ENCODE data around the gene PCDH15. TPM values are rescaled to one million over a fixed set of nuclear protein-coding genes. Genes with fewer than 3 reads are reported as not detected.

PCDH15 gene
- total and polyA plus RNA-seq, 2 of the 8 experiments (the other 6 are each of a cell fraction or from before 2014, with no cell fraction given), result 0.11 TPM; not detected in 1

- H3K36me3 ChIP-seq (ENCODE audit: control insufficient read depth in 2 of 4, insufficient read depth in 4 of 4, low read length in 3 of 4), result no peaks in the 10 kb centered on the region
- no peak overlapping the region for H3K18ac ChIP-seq (ENCODE audit: extremely low read depth, low read length)
- H2BK120ac ChIP-seq (replicated peaks; ENCODE audit: low read depth, low read length), result no peak overlapping the region
- no peak overlapping the region for H4K8ac ChIP-seq (ENCODE audit: extremely low read depth, insufficient read depth, low read length)
- no peaks in the 10 kb centered on the region for H3K79me2 ChIP-seq (ENCODE audit: control insufficient read depth in 1 of 2, insufficient read depth in 2 of 2, low read length in 2 of 2)
- H3K4me3 ChIP-seq (ENCODE audit: extremely low read depth in 1 of 4, insufficient read depth in 2 of 4, low read depth in 3 of 4, low read length in 4 of 4), result no peak overlapping the region
- H3K9me3 ChIP-seq (ENCODE audit: insufficient read depth in 2 of 2, low read depth in 1 of 2, low read length in 1 of 2), result no peaks in the 10 kb centered on the region
- H3K4me2 ChIP-seq (ENCODE audit: insufficient read depth in 1 of 2, low read depth in 2 of 2, low read length in 2 of 2), result no peak overlapping the region
- H2BK12ac ChIP-seq (ENCODE audit: low read depth, low read length), result no peak overlapping the region
- no peak overlapping the region for H2BK20ac ChIP-seq (ENCODE audit: low read length)
- H4K5ac ChIP-seq (ENCODE audit: insufficient read length, low read depth, low read length), result no peak overlapping the region
- H2AK5ac ChIP-seq (ENCODE audit: low read depth, low read length), result no peak overlapping the region
- no peaks in the 10 kb centered on the region for H4K20me1 ChIP-seq (replicated peaks in 1 of 2; ENCODE audit: control insufficient read depth in 1 of 2, insufficient read depth in 2 of 2, low read length in 2 of 2)
- no peak overlapping the region for H4K91ac ChIP-seq (replicated peaks; ENCODE audit: insufficient read length, low read length)
- H3K9ac ChIP-seq (replicated peaks in 1 of 4; ENCODE audit: extremely low read depth in 1 of 4, low read depth in 3 of 4, low read length in 3 of 4), result no peak overlapping the region
- no peak overlapping the region for H3K14ac ChIP-seq (ENCODE audit: insufficient read length)
- H2BK15ac ChIP-seq (ENCODE audit: low read length), result no peak overlapping the region
- H2BK5ac ChIP-seq (ENCODE audit: low read depth, low read length), result no peak overlapping the region
- WGBS, 2 experiments (ENCODE audit: extremely low coverage in 1 of 2, insufficient coverage in 1 of 2, insufficient read length in 1 of 2, insufficient replicate concordance in 2 of 2, low coverage in 1 of 2, low lambda C conversion rate in 2 of 2, missing lambda C conversion rate in 1 of 2), result 94% methylated on average over 2 of the region's 2 CpGs; no CpG with 5 or more reads in 1 of the 2 experiments
- CTCF ChIA-PET (ENCODE audit: partially characterized antibody), result no interaction called here
- no peak for FAIRE-seq
- H3K4me1 ChIP-seq (replicated peaks in 1 of 4; ENCODE audit: control insufficient read depth in 3 of 4, insufficient read depth in 4 of 4, low read length in 3 of 4), result no peaks in the 10 kb centered on the region
- no peak overlapping the region for H3K23ac ChIP-seq (ENCODE audit: insufficient read length)
- DNase-seq (ENCODE audit: low read depth in 1 of 2, low spot score in 2 of 2), result no peak
- no peak overlapping the region for H3K56ac ChIP-seq (replicated peaks; ENCODE audit: insufficient read length, low read depth, low read length)
- no peaks in the 10 kb centered on the region for H3K79me1 ChIP-seq (ENCODE audit: low read depth, low read length)
- H3K4ac ChIP-seq (replicated peaks; ENCODE audit: insufficient read length, low read depth, low read length), result no peak overlapping the region
- POLR2A ChIA-PET (ENCODE audit: partially characterized antibody), result no interaction called here
- no peak overlapping the region for H3K27ac ChIP-seq (ENCODE audit: low read depth, low read length)
- no peak overlapping the region for H2AFZ ChIP-seq (ENCODE audit: low read length)
- H3K27me3 ChIP-seq (replicated peaks in 1 of 4; ENCODE audit: control insufficient read depth in 3 of 4, extremely low read depth in 1 of 4, insufficient read depth in 3 of 4, low read length in 3 of 4), result no peaks in the 10 kb centered on the region
- H3K23me2 ChIP-seq (ENCODE audit: low read depth, low read length), result no peaks in the 10 kb centered on the region
- TF ChIP-seq EGR1 (IDR thresholded peaks at IDR 0.05; ENCODE audit: borderline replicate concordance, low read depth, low read length), result no peak
- TF ChIP-seq MAFK (IDR thresholded peaks at IDR 0.05; ENCODE audit: low read depth, low read length), result no peak
- no peak for TF ChIP-seq EZH2 (IDR thresholded peaks at IDR 0.05; ENCODE audit: low read depth, low read length, severe bottlenecking)
- no peak for TF ChIP-seq CBX8 (IDR thresholded peaks at IDR 0.05; ENCODE audit: borderline replicate concordance, low read depth, low read length)
- TF ChIP-seq SAP30 (IDR thresholded peaks at IDR 0.05; ENCODE audit: insufficient read depth, insufficient replicate concordance, low read length), result no peak
- TF ChIP-seq SIN3A (conservative IDR thresholded peaks at IDR 0.05 in 1 of 2, IDR thresholded peaks at IDR 0.05 in 1 of 2; ENCODE audit: low read depth in 1 of 2, low read length in 2 of 2), result no peak
- no peak for TF ChIP-seq KDM4A (IDR thresholded peaks at IDR 0.05; ENCODE audit: low read depth, low read length, severe bottlenecking)
- TF ChIP-seq GABPA (IDR thresholded peaks at IDR 0.05; ENCODE audit: borderline replicate concordance, insufficient read depth, low read length), result no peak
- TF ChIP-seq TAF7 (optimal IDR thresholded peaks at IDR 0.05; ENCODE audit: borderline replicate concordance, low read depth, low read length), result no peak
- no peak for TF ChIP-seq SP2 (IDR thresholded peaks at IDR 0.05; ENCODE audit: low read length)
These were observed 223.3 kb downstream of the PCDH15 start for GRCh38 chr10:54577682-54578081.
